Bone marrow (tissue), 2 donors: ENCODE results near the gene KRT82.

Experiments used
- DNase-seq, 2 donors: peaks; one replicate each; lab custom pipeline; 2025; lab: John Stamatoyannopoulos, UW

Gene KRT82

GRCh38 chr12:52435659-52435999 lies 29.5 kb upstream of the KRT82 start:
- no peak for DNase-seq

DNA sequence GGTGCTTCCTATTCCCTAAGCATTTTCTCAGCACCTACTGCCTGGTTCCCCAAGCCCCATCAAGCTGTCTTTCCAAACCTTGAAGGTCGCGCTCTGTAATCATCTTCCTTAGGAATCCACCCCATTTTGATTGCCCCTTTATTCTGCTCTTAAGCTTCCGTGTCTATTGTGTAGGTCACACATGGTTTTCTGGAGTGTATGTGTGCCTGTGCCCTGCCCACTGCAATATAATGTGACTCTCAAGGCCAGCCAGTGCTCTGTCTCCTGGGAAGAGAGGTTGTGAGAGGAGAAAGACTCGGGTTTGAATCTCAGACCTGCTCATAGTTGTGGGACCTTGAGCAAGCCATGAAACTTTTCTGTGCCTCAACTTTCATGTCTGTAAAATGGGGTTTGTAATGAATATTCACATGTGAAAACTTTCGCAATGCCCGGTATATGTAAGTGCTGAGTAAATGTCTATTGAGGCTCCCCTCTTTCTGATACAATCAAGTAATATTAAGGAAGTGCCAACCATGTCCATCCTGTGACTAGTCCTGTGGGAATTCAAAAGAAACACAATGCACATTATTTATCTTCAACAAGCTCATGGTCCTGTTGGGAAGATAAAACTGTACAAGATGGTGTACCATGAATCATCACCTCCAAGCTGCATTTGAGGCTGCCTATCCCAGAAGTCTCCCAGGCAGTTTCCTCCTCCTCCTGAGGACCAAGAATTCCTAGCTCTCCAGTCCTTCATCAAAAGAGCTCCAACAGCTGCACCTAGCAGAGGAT lies 28.8 kb upstream of the KRT82 start:
- DNase-seq: no peak

GRCh38 chr12:52434081-52434733 lies 28.1 kb upstream of the KRT82 start, which contains the start of gene KRT75:
KRT75 (minus strand) TSS chr12:52434371; CDS start chr12:52434304, 67 bp downstream.
- no peak for DNase-seq

GRCh38 chr12:52433501-52434080 lies 27.5 kb upstream of the KRT82 start:
- no peak for DNase-seq

DNA sequence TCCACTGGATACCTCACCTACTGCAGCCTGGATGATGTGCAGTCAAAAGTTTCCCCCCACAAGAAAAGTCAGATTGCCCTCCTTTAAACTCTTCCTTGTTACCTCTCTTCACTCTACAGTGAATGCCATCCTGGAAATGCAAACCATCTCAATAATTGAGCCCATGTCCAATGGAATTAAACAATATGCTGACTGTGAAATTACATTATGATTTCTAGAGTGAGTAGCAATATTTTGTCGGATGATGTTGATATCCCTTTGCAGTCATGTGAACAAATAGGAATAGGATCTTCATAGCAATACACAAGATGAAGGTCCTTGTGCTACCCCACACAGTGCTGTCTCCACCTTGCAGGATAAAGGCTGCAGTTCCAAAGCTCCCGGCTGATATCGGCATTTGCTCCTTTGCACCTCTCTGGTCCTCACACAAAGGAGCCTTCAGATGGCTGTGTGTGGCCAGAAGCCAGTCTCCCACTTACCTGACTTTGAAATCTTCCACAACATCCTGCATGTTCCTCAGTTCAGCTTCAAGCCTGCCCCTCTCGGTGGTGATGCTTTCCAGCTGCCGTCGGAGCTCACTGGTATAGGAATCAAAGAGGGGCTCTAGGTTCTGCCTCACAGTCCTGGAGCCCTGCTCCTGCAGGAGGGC lies 26.5 kb upstream of the KRT82 start:
- no peak for DNase-seq

- no peak for DNase-seq
Measured at GRCh38 chr12:52428121-52428520, 22.0 kb upstream of the KRT82 start.

DNA sequence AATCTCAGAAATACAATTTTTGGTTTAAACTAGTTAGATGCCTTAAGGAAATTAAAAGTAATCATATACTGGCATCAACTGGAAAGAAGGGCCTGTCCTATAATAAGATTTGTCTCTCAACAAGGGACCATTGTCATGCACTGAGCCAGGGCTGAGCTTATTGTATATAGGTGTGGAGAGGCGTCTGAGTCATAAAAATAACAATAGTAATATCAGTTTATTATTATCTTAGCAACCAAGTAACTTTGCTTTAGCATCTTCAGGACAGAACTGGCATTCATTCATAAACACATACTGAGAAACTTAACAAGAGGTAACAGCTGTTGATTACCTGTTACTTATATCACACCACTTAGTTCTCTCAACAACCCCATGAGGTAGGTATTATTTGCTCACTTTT lies 20.9 kb upstream of the KRT82 start:
- DNase-seq: no peak

DNA sequence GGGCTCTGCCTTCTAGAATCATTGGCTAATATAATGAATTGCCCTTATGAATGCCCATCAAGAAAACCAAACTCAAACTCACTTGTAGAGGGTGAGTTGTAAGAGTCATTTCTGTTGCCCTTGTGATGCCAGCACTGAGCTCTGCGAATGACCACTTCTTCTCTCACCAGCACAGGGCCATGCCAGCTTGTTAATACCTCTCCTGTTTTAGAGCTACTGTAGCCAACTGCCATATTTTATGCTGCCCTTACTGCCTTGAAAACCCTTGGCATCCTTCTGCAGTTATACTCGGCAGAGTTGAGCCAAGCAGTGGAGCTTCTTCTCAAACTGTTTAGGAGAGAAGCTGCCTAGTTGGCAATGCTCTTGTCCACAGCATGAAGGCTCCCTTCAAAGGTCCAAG lies 19.9 kb upstream of the KRT82 start:
- DNase-seq: no peak

GRCh38 chr12:52425466-52425865 lies 19.3 kb upstream of the KRT82 start:
- no peak for DNase-seq

DNA sequence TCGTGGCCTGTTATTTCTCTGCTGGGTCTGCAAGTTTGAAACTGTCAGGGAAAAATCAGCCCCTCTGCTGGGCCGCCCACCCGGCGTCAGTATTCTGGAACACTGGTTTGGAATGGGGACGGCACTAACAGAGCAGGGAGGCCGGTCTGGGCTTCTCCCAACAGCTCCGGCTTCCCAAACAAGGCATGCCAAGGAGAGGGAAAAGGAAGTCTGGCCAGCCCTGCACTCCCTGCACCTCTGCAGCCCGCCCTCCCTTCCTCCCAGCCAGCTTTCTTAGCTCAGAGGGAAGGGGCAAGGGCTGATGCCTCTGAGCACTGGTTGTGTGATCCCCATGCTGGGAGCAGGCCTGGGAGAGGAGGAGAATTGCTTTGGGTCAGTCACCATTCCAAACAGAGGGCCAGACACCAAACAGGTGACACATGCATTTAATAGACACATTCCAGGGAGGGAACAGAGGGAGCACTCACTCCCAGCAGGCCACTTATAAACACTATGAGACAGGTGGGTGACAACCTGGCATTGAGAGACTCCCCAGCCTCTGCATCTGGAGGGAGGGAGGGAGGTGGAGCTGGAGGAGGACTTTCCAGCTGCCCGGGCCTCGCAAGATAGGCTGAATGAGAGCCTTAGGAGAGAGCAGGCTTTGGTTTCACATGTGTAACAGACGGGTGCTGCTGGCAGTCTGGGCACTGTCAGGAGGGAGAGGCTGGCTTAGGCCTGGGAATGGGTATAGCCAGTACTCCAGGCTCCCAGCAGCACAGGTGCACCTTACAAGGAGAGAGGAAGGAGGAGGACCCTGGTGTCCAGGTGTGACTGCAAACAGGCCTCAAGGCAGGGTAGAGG lies 17.7 kb upstream of the KRT82 start:
- DNase-seq: no peak

GRCh38 chr12:52423035-52423434 lies 16.9 kb upstream of the KRT82 start:
- no peak for DNase-seq

DNA sequence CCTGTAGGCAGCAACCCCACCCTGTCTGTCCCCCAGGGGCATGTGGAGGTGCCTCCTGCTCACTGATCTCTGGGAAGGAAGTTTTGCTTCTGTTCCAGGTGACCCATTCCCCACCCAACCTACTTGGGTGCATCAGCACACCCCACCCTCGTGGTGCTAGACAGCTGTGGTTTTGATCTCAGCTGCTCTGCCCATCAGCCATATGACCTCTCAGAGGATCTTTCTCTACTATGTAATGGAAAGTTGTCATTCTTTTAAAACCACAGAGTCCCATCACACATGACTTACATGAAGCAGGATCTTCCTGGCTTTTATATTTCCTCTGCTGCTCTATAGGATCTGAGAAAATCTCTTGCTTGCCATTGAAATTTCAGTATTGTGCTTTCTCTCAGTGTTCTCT lies 13.5 kb upstream of the KRT82 start:
- no peak for DNase-seq

- DNase-seq: no peak
Measured at GRCh38 chr12:52418576-52419110, 12.5 kb upstream of the KRT82 start.

DNA sequence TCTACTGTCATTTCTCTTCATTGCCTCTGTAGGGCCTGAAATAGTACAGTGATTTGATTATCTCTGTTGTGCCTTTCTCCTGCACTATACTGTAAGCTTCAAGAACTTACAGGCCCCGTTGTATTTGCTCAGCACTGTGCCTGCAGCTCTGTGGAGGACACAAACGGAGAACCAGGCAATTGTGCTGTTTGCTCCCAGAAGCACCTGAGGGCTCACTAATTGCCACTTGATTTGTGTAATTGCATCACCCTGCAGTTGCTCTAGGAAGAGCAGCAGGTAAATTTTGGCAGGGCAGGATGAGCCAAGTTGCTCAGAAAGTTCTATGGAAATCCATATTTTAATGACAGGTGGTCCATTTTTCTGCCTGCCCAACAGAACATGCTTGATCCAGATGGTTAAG lies 11.6 kb upstream of the KRT82 start:
- DNase-seq: no peak

- DNase-seq: no peak
Measured at GRCh38 chr12:52416795-52417194, 10.7 kb upstream of the KRT82 start.

DNA sequence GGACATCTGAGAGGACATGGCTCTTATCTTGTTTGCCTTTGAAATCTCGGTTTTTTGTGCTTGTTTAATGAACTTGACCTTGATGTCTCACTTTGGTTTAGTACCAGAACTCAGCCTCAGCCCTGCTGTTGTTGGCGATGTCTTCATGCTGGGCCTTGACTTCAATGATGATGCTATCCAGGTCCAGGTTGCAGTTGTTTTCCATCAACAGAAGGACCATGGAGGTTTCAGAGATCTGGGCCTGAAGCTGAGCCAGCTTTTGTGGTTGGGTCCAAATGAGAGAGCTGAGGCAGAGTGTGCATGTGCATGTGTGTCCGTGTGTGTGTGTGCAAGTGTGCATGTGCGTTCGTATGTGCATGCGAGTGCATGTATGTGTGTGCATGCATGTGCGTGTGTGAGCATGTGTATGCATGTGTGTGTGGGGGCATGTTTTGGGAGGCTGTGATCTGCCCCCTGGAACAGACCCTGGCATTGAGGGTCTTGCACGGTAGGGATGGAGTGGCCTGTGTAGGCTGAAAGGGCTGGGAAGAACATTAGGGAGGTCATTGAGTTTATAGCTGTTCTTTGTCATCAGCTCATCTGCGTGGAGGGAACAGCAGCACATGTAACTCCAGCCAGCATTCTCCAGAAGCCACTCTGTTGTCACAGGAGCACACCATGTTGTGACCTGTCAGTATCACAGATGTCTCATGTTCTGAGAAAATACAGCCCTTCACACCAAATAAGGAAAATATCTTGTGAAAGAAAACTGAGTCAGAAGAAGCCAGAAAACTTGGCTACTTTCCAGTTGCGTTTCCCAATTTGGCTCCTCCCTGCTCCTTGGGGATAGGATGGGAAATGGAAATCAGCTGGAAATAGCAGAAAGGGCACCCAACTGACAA lies 10.0 kb upstream of the KRT82 start:
- DNase-seq: no peak

DNA sequence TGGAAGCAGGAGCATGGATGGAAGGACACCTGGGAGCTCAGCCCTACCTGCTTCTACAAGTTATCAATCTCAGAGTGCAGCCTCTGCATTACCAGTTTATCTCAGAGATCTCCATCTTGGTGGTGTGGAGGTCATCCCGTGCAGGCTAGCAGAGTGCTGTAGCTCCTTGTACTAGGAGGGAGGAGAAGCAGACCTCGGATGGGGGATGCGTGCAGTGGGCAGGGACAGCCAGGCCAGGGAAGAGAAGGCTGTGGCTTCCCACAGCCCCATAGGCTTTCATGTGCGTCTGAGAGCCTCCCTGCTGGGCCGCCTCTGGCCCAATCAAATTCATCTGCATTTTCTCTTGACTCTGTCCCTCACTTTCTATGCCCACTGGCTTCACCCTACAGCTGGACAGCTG lies 8.8 kb upstream of the KRT82 start:
- DNase-seq: no peak

DNA sequence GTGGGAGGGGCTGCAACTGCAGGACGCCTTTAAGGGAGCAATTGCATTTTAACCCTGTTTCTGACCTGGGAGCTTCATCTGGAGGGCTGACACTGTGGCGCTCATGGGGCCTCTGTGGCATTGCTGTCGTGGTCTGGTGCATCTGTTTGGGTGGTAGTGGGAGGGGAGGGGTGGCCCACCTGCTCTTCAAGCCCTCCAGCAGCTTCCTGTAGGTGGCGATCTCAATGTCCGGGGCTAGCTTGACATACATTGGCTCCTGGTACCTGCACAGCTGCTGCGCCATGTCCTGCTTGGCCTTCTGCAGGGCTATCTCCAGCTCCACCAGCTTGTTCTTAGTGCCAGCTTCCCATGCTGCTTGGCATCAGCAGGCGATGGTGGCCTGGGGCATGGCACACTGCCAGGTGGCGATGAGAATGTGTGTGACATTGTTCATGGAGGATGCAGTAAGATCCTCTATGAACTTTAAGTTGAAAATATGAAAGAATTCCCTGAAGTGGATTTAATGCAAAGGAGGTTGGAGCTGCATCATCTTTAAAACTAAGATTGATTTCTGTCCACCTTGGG lies 7.7 kb upstream of the KRT82 start:
- no peak for DNase-seq

DNA sequence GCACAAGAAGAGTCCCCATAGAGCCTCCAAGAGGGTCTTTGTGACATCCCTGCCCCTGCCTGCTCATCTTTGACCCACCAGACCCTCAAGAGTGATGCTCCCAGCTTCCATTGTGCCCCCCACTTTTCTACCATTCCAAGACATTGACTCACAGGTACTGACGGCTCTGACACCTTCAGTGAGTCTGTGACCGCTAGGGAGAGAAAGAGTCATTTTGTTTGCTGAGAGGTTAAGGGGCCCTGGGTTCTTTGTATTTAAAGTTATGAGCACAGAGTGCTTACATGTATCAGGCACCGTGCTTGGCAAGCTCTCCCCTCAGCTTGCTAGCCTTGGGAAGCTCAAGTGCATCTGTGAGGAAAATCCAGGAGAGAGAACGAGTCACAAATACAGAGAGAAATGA lies 7.1 kb upstream of the KRT82 start:
- DNase-seq: no peak

GRCh38 chr12:52411815-52412214 lies 5.7 kb upstream of the KRT82 start:
- DNase-seq: no peak
